ENCODE data around the gene SLC38A2.

SLC38A2 gene

DNA sequence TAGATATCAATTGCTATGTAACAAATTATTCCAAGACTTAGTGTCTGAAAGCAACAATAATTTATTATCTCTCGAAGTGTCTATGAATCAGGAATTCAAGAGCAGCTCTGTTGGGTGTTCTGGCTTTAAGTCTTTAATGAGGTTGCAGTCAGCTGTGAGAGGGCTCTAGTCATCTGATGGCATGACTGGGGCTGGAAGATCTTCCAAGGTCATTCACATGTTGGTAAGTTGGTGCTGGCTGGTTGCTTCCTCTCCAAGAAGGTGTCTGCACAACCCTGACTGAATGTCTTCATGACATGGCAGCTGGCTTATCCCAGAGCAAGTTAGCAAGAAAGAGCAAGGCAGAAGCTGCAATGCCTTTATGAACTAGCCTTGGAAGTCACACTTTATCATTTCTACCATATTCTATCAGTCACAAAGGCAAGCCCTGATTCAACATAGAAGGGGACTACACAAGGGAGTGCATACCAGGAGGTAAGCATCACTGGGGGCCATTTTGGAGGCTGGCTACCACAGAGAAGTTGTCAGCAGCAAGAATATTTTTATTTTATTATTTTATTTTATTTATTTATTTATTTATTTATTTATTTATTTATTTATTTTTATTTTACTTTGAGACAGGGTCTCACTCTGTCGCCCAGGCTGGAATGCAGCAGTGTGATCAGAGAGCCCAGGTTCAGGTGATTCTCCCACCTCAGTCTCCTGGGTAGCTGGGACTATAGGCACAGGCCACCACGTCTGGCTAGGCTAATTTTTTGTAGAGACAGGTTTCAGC, 7.6 kb upstream of the SLC38A2 start (continued):
- TF ChIP-seq, protein P1, sequence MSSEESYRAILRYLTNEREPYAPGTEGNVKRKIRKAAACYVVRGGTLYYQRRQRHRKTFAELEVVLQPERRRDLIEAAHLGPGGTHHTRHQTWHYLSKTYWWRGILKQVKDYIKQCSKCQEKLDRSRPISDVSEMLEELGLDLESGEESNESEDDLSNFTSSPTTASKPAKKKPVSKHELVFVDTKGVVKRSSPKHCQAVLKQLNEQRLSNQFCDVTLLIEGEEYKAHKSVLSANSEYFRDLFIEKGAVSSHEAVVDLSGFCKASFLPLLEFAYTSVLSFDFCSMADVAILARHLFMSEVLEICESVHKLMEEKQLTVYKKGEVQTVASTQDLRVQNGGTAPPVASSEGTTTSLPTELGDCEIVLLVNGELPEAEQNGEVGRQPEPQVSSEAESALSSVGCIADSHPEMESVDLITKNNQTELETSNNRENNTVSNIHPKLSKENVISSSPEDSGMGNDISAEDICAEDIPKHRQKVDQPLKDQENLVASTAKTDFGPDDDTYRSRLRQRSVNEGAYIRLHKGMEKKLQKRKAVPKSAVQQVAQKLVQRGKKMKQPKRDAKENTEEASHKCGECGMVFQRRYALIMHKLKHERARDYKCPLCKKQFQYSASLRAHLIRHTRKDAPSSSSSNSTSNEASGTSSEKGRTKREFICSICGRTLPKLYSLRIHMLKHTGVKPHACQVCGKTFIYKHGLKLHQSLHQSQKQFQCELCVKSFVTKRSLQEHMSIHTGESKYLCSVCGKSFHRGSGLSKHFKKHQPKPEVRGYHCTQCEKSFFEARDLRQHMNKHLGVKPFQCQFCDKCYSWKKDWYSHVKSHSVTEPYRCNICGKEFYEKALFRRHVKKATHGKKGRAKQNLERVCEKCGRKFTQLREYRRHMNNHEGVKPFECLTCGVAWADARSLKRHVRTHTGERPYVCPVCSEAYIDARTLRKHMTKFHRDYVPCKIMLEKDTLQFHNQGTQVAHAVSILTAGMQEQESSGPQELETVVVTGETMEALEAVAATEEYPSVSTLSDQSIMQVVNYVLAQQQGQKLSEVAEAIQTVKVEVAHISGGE (tag by site-specific recombination; conservative IDR thresholded peaks at IDR 0.05; ENCODE audit: low read depth), result peak; percentile 78
- peak; percentile 85 for TF ChIP-seq ZNF426 (tag by site-specific recombination; IDR thresholded peaks at IDR 0.05)
- TF ChIP-seq ZNF433 (tag by site-specific recombination; IDR thresholded peaks at IDR 0.05; ENCODE audit: low read depth), result peak; percentile 50; the same call in 1 of the 2 replicates
- no peak for TF ChIP-seq ZNF114 (tag by site-specific recombination; IDR thresholded peaks at IDR 0.05)
- peak; percentile 52; the same call in 1 of the 2 replicates for TF ChIP-seq ZNF140 (tag by site-specific recombination; IDR thresholded peaks at IDR 0.05)
- TF ChIP-seq ZNF623 (tag by site-specific recombination; IDR thresholded peaks at IDR 0.05), result peak; percentile 79
- no peak for TF ChIP-seq HOXD13 (CRISPR knock-in tag; IDR thresholded peaks at IDR 0.05; ENCODE audit: borderline replicate concordance)
- TF ChIP-seq ZNF560 (tag by site-specific recombination; IDR thresholded peaks at IDR 0.05; ENCODE audit: borderline replicate concordance), result peak; percentile 49; the same call in 1 of the 2 replicates
- peak; percentile 64 for TF ChIP-seq ZXDB (tag by site-specific recombination; IDR thresholded peaks at IDR 0.05)
- 0 out of 2 replicates have a peak, but pooled peaks have one; percentile 49 for TF ChIP-seq ZNF664 (tag by site-specific recombination; IDR thresholded peaks at IDR 0.05)
- TF ChIP-seq, protein P2, sequence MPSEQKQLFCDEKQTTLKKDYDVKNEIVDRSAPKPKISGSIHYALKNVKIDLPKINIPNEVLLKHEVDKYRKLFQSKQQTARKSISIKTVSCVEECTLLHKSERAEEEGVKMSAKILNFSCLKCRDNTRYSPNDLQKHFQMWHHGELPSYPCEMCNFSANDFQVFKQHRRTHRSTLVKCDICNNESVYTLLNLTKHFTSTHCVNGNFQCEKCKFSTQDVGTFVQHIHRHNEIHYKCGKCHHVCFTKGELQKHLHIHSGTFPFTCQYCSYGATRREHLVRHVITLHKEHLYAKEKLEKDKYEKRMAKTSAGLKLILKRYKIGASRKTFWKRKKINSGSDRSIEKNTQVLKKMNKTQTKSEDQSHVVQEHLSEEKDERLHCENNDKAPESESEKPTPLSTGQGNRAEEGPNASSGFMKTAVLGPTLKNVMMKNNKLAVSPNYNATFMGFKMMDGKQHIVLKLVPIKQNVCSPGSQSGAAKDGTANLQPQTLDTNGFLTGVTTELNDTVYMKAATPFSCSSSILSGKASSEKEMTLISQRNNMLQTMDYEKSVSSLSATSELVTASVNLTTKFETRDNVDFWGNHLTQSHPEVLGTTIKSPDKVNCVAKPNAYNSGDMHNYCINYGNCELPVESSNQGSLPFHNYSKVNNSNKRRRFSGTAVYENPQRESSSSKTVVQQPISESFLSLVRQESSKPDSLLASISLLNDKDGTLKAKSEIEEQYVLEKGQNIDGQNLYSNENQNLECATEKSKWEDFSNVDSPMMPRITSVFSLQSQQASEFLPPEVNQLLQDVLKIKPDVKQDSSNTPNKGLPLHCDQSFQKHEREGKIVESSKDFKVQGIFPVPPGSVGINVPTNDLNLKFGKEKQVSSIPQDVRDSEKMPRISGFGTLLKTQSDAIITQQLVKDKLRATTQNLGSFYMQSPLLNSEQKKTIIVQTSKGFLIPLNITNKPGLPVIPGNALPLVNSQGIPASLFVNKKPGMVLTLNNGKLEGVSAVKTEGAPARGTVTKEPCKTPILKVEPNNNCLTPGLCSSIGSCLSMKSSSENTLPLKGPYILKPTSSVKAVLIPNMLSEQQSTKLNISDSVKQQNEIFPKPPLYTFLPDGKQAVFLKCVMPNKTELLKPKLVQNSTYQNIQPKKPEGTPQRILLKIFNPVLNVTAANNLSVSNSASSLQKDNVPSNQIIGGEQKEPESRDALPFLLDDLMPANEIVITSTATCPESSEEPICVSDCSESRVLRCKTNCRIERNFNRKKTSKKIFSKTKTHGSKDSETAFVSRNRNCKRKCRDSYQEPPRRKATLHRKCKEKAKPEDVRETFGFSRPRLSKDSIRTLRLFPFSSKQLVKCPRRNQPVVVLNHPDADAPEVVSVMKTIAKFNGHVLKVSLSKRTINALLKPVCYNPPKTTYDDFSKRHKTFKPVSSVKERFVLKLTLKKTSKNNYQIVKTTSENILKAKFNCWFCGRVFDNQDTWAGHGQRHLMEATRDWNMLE (tag by site-specific recombination; conservative IDR thresholded peaks at IDR 0.05; ENCODE audit: low read depth), result peak; percentile 90
- TF ChIP-seq ZNF174 (tag by site-specific recombination; IDR thresholded peaks at IDR 0.05), result no peak
- TF ChIP-seq, protein P3, sequence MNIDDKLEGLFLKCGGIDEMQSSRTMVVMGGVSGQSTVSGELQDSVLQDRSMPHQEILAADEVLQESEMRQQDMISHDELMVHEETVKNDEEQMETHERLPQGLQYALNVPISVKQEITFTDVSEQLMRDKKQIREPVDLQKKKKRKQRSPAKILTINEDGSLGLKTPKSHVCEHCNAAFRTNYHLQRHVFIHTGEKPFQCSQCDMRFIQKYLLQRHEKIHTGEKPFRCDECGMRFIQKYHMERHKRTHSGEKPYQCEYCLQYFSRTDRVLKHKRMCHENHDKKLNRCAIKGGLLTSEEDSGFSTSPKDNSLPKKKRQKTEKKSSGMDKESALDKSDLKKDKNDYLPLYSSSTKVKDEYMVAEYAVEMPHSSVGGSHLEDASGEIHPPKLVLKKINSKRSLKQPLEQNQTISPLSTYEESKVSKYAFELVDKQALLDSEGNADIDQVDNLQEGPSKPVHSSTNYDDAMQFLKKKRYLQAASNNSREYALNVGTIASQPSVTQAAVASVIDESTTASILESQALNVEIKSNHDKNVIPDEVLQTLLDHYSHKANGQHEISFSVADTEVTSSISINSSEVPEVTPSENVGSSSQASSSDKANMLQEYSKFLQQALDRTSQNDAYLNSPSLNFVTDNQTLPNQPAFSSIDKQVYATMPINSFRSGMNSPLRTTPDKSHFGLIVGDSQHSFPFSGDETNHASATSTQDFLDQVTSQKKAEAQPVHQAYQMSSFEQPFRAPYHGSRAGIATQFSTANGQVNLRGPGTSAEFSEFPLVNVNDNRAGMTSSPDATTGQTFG (tag by site-specific recombination; IDR thresholded peaks at IDR 0.05; ENCODE audit: borderline replicate concordance), result no peak

DNA sequence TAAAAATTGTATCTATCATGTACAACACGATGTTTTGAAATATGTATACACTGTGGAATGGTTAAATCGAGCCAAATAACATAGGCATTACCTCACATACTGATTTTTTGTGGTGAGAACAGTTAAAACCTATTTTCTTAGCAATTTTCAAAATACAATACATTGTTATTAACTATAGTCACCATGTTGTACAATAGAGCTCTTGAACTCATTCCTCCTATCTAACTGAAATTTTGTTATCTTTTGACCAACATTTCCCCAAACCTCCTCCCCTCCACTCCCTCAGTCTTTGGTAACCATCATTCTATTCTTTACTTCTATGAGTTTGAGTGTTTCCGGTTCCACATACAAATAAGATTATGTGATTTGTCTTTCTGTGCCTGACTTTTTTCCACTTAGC, 6.8 kb upstream of the SLC38A2 start:
- CTCF ChIA-PET, result no interaction called here
- H3K27ac ChIP-seq (ENCODE audit: extremely low read depth, low read depth, low read length), result no peak overlapping the region
- no peak overlapping the region for H3K4me3 ChIP-seq (ENCODE audit: low read depth, low read length)
- no peaks in the 10 kb centered on the region for H3K36me3 ChIP-seq (ENCODE audit: control insufficient read depth in 2 of 2, insufficient read depth in 1 of 2, low read length in 2 of 2)
- POLR2A ChIA-PET, result no interaction called here
- no peaks in the 10 kb centered on the region for H3K9me3 ChIP-seq (ENCODE audit: control insufficient read depth, insufficient read depth, low read depth, low read length)
- peaks cover 6% of the 10 kb centered on the region for H3K4me1 ChIP-seq (ENCODE audit: control insufficient read depth, insufficient read depth, low read length)
- TF ChIP-seq OSR2 (tag by site-specific recombination; IDR thresholded peaks at IDR 0.05), result no peak
- no peak for TF ChIP-seq ZNF660 (tag by site-specific recombination; IDR thresholded peaks at IDR 0.05)
- TF ChIP-seq, protein P4, sequence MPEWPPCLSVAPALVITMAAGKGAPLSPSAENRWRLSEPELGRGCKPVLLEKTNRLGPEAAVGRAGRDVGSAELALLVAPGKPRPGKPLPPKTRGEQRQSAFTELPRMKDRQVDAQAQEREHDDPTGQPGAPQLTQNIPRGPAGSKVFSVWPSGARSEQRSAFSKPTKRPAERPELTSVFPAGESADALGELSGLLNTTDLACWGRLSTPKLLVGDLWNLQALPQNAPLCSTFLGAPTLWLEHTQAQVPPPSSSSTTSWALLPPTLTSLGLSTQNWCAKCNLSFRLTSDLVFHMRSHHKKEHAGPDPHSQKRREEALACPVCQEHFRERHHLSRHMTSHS (tag by site-specific recombination; IDR thresholded peaks at IDR 0.05), result no peak
- TF ChIP-seq, protein P5, sequence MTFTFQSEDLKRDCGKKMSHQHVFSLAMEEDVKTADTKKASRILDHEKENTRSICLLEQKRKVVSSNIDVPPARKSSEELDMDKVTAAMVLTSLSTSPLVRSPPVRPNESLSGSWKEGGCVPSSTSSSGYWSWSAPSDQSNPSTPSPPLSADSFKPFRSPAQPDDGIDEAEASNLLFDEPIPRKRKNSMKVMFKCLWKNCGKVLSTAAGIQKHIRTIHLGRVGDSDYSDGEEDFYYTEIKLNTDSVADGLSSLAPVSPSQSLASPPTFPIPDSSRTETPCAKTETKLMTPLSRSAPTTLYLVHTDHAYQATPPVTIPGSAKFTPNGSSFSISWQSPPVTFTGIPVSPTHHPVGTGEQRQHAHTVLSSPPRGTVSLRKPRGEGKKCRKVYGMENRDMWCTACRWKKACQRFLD (tag by site-specific recombination; IDR thresholded peaks at IDR 0.05), result no peak
- TF ChIP-seq, protein P6, sequence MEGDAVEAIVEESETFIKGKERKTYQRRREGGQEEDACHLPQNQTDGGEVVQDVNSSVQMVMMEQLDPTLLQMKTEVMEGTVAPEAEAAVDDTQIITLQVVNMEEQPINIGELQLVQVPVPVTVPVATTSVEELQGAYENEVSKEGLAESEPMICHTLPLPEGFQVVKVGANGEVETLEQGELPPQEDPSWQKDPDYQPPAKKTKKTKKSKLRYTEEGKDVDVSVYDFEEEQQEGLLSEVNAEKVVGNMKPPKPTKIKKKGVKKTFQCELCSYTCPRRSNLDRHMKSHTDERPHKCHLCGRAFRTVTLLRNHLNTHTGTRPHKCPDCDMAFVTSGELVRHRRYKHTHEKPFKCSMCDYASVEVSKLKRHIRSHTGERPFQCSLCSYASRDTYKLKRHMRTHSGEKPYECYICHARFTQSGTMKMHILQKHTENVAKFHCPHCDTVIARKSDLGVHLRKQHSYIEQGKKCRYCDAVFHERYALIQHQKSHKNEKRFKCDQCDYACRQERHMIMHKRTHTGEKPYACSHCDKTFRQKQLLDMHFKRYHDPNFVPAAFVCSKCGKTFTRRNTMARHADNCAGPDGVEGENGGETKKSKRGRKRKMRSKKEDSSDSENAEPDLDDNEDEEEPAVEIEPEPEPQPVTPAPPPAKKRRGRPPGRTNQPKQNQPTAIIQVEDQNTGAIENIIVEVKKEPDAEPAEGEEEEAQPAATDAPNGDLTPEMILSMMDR (tag by site-specific recombination; IDR thresholded peaks at IDR 0.05), result no peak
- no peak for TF ChIP-seq ZNF785 (tag by site-specific recombination; IDR thresholded peaks at IDR 0.05)
